Spinal cord (tissue), 10 donors: ENCODE measurements around the gene ECT2L. TPM values are rescaled to one million over a fixed set of nuclear protein-coding genes. Genes with fewer than 3 reads are reported as not detected.
A peak's percentile ranks its signal among the peaks of the same experiment; 100 is the strongest.

ENCODE experiments used
- DNase-seq, 6 donors: peaks; one replicate each; pipeline versions ENCODE4 v3.0.0 to v3.0.0-alpha.2; 2013 to 2015; ENCODE audit warnings: low spot score in 6 of 6, low read depth in 4 of 6
- H3K27ac ChIP-seq: one replicate; pipeline ENCODE4 v1.5.1; 2013; ENCODE audit warnings: low read depth, low read length, control low read depth
- H3K27me3 ChIP-seq: one replicate; pipeline ENCODE4 v1.6.1; 2013; ENCODE audit warnings: low read length; ENCODE audit not compliant: control insufficient read depth, insufficient read depth
- H3K36me3 ChIP-seq: one replicate; pipeline ENCODE4 v1.6.1; 2013; ENCODE audit warnings: low read length; ENCODE audit not compliant: control insufficient read depth, insufficient read depth
- H3K4me1 ChIP-seq: one replicate; pipeline ENCODE4 v1.6.1; 2013; ENCODE audit warnings: low read length; ENCODE audit not compliant: control insufficient read depth, insufficient read depth
- H3K4me3 ChIP-seq: one replicate; pipeline ENCODE4 v1.5.1; 2013; ENCODE audit warnings: low read depth, low read length, control low read depth
- H3K9me3 ChIP-seq: one replicate; pipeline ENCODE4 v1.6.1; 2013; ENCODE audit warnings: low read length; ENCODE audit not compliant: control insufficient read depth, insufficient read depth
- WGBS: methylation state at CpG from one replicate; pipeline ENCODE4 v1.1.5; 2013; ENCODE audit warnings: missing lambda C conversion rate; ENCODE audit not compliant: insufficient coverage; 5-methylcytosine and 5-hydroxymethylcytosine counted together
- polyA plus RNA-seq, 2 donors: library from polyadenylated mRNA; unstranded; fragments of 120-200 nt; gene quantifications; one replicate each; pipeline ENCODE4 v1.2.1, GENCODE V29; 2013; ENCODE audit not compliant: insufficient read length in 2 of 2
- total RNA-seq, 2 donors: library from RNA; depleted of rRNA in 1 of 2; stranded (reverse); fragments of 120-200 nt in 1 of 2; fragments of >200 nt in 1 of 2; gene quantifications; one replicate each; pipeline versions ENCODE4 v1.2.3 to v1.2.4, GENCODE V29; 2013 to 2014
- donor health status: healthy.

ECT2L gene
- total and polyA plus RNA-seq, 4 donors: 0.54 to 0.99 (median 0.78) TPM

- H3K36me3 ChIP-seq: no peaks in the 10 kb centered on the region
- H3K4me1 ChIP-seq: no peaks in the 10 kb centered on the region
- no peaks in the 10 kb centered on the region for H3K9me3 ChIP-seq
- H3K4me3 ChIP-seq: no peak overlapping the region
- no peaks in the 10 kb centered on the region for H3K27me3 ChIP-seq
- WGBS: 88% methylated on average over 2 of the region's 4 CpGs
- H3K27ac ChIP-seq: no peak overlapping the region
- no peak for DNase-seq
These were observed 52.6 kb downstream of the ECT2L start for GRCh38 chr6:138848461-138848860.

DNA sequence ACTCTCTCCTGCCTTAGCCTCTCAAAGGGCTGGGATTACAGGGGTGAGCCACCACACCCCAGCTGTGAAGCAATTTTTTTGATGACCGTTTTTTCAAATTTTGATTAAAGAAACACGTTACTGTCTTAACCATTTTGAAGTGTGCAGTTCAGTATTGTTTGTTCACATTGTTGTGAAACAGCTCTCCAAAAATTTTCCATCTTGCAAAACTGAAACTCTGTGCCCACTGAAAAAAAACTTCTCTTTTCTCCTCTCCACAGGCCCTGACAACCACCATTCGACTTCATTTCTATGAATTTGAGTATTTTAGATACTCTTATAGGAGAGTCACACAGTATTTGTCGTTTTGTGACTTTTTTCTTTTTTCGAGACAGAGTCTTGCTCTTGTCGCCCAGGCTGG is 53.9 kb downstream of the ECT2L start:
- H3K4me1 ChIP-seq: no peaks in the 10 kb centered on the region
- 100% methylated on average over 3 of the region's 6 CpGs for WGBS
- no peaks in the 10 kb centered on the region for H3K9me3 ChIP-seq
- H3K4me3 ChIP-seq: no peak overlapping the region
- H3K27me3 ChIP-seq: no peaks in the 10 kb centered on the region
- no peaks in the 10 kb centered on the region for H3K36me3 ChIP-seq
- no peak for DNase-seq
- H3K27ac ChIP-seq: no peak overlapping the region

DNA sequence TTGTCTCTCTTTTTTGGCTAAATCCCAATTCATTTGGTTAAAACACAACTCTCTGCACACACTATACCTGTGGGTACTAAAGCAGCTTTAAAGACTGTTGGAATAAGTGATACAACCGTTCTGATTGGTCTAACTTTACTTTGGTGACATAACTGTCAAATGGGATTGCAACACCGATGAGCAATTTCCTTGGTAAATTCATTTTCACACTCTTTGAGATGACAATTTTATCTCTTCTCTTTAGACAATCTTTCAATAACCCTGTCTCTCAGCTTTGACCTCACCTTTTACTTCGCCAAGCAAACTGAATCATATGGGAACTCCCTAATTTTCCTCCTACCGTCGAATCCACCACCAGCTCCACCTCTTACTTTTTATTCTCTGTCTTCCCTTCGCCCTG is 60.8 kb downstream of the ECT2L start:
- H3K36me3 ChIP-seq: no peaks in the 10 kb centered on the region
- WGBS: 94% methylated on average over 5 of the region's 6 CpGs
- no peaks in the 10 kb centered on the region for H3K27me3 ChIP-seq
- no peaks in the 10 kb centered on the region for H3K9me3 ChIP-seq
- no peak overlapping the region for H3K27ac ChIP-seq
- DNase-seq: no peak
- H3K4me3 ChIP-seq: no peak overlapping the region
- H3K4me1 ChIP-seq: no peaks in the 10 kb centered on the region

- DNase-seq: no peak
- Histone ChIP-seq H3K4me3 (no peak overlapping the region), H3K9me3 (no peaks in the 10 kb centered on the region), H3K27me3 (no peaks in the 10 kb centered on the region), H3K27ac (no peak overlapping the region), H3K4me1 (no peaks in the 10 kb centered on the region), H3K36me3 (no peaks in the 10 kb centered on the region)
- WGBS: 100% methylated on average over 1 of the region's 10 CpGs
These were observed 61.9 kb downstream of the ECT2L start for GRCh38 chr6:138857775-138858174.

DNA sequence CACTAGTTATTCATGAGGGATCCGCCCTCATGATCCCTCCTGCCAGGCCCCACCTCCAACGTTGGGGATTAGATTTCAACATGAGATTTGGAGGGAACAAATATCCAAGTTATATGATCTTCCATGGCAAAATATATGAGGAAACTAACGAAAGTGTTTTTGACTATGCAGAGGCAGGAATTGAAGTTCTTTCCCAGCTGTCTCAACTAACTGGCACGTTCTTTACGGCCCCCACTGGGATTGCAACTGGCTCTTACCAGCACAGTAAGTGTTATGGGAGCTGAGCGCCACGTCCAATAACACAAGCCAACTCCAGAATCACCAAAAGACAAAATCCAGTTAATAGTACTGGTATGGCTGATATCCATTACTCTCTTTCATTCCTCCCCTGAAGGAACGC is 66.6 kb downstream of the ECT2L start:
- no peaks in the 10 kb centered on the region for H3K27me3 ChIP-seq
- WGBS: 80% methylated on average over 1 of the region's 8 CpGs
- H3K4me3 ChIP-seq: no peak overlapping the region
- H3K9me3 ChIP-seq: no peaks in the 10 kb centered on the region
- H3K4me1 ChIP-seq: no peaks in the 10 kb centered on the region
- H3K27ac ChIP-seq: no peak overlapping the region
- no peaks in the 10 kb centered on the region for H3K36me3 ChIP-seq
- no peak for DNase-seq

DNA sequence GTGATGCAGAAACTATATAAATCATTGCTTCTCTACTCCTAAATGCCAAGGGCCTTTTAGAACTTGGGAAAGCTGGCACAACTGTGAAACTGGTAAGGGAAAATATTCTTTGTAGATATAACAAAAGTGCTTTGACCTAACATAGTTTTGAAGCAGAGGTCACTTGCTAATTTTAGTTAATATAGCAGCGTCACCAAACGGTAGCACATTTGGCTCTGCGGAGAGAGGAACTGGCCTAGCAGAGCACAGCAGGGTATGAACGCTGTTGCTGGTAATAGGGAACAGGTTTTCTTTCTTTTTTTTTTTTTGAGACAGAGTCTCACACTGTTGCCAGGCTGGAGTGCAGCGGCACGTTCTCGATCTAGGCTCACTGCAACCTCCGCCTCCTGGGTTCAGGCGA is 67.4 kb downstream of the ECT2L start:
- WGBS: 47% methylated on average over 5 of the region's 9 CpGs
- H3K9me3 ChIP-seq: no peaks in the 10 kb centered on the region
- no peak for DNase-seq
- H3K27ac ChIP-seq: no peak overlapping the region
- H3K27me3 ChIP-seq: no peaks in the 10 kb centered on the region
- H3K36me3 ChIP-seq: no peaks in the 10 kb centered on the region
- no peak overlapping the region for H3K4me3 ChIP-seq
- H3K4me1 ChIP-seq: no peaks in the 10 kb centered on the region

GRCh38 chr6:138864343-138864890 is 68.5 kb downstream of the ECT2L start:
- H3K9me3 ChIP-seq: no peaks in the 10 kb centered on the region
- H3K27ac ChIP-seq: no peak overlapping the region
- H3K4me3 ChIP-seq: no peak overlapping the region
- H3K4me1 ChIP-seq: no peaks in the 10 kb centered on the region
- WGBS: 100% methylated on average over 3 of the region's 6 CpGs
- H3K27me3 ChIP-seq: no peaks in the 10 kb centered on the region
- H3K36me3 ChIP-seq: no peaks in the 10 kb centered on the region
- DNase-seq: no peak

- no peak for DNase-seq
- Histone ChIP-seq H3K27me3 (no peaks in the 10 kb centered on the region), H3K9me3 (no peaks in the 10 kb centered on the region), H3K4me1 (no peaks in the 10 kb centered on the region), H3K27ac (no peak overlapping the region), H3K4me3 (no peak overlapping the region), H3K36me3 (no peaks in the 10 kb centered on the region)
- 100% methylated on average over 1 of the region's 6 CpGs for WGBS
These were observed 69.7 kb downstream of the ECT2L start for GRCh38 chr6:138865480-138866109.

DNA sequence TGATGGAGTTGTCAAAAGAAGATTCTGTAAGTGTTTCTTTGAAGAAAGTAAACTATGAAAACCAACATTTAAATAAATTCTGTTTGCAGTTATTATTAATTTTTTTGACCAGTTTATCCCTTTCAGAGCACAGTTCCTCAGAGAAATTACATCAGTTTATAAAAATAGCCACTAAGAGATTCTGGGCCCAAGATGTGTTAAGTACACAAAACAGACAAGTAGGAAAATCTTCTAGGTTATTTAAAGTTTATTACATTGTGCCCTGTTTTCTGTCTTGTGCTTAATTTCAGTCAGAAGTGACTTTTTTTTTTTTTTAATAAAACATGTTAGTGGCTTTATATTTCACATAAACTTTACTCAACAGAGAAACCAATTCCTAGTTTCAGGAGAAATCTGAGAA is 72.3 kb downstream of the ECT2L start:
- Histone ChIP-seq H3K4me1 (no peaks in the 10 kb centered on the region), H3K4me3 (no peak overlapping the region), H3K9me3 (no peaks in the 10 kb centered on the region), H3K27me3 (no peaks in the 10 kb centered on the region), H3K36me3 (no peaks in the 10 kb centered on the region), H3K27ac (no peak overlapping the region)
- DNase-seq: no peak

- Histone ChIP-seq H3K9me3 (no peaks in the 10 kb centered on the region), H3K4me1 (no peaks in the 10 kb centered on the region), H3K27ac (no peak overlapping the region), H3K27me3 (no peaks in the 10 kb centered on the region), H3K4me3 (no peak overlapping the region), H3K36me3 (no peaks in the 10 kb centered on the region)
- 90% methylated on average over 2 of the region's 4 CpGs for WGBS
- peak in 2 of 6 donors; percentile 18 to 24 for DNase-seq
These were observed 73.5 kb downstream of the ECT2L start for GRCh38 chr6:138869398-138869797.
